Mammary epithelial cell (primary cell): Measurements from ENCODE around the gene RBMXL3.

Experiments used
- EZH2 ChIP-seq: IDR thresholded peaks from 2 replicates; pipeline ENCODE4 v1.6.1; 2012; ENCODE audit warnings: low read length, inconsistent platforms, borderline replicate concordance
- TF ChIP-seq, protein P1 (sequence below), 2 donors: IDR thresholded peaks in 1 of 2; conservative IDR thresholded peaks in 1 of 2; 2 replicates each; pipeline ENCODE4 v1.5.1; 2011 to 2012; ENCODE audit warnings: inconsistent platforms in 2 of 2, low read length in 2 of 2, mild to moderate bottlenecking in 2 of 2, control low read depth in 1 of 2, low read depth in 1 of 2; ENCODE audit not compliant: insufficient read depth in 1 of 2; ENCODE audit errors: extremely low read depth in 1 of 2

GRCh38 chrX:115174548-115174947 lies 14.7 kb upstream of the RBMXL3 start:
- TF ChIP-seq, protein P1, sequence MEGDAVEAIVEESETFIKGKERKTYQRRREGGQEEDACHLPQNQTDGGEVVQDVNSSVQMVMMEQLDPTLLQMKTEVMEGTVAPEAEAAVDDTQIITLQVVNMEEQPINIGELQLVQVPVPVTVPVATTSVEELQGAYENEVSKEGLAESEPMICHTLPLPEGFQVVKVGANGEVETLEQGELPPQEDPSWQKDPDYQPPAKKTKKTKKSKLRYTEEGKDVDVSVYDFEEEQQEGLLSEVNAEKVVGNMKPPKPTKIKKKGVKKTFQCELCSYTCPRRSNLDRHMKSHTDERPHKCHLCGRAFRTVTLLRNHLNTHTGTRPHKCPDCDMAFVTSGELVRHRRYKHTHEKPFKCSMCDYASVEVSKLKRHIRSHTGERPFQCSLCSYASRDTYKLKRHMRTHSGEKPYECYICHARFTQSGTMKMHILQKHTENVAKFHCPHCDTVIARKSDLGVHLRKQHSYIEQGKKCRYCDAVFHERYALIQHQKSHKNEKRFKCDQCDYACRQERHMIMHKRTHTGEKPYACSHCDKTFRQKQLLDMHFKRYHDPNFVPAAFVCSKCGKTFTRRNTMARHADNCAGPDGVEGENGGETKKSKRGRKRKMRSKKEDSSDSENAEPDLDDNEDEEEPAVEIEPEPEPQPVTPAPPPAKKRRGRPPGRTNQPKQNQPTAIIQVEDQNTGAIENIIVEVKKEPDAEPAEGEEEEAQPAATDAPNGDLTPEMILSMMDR (conservative IDR thresholded peaks at IDR 0.05 in 1 of 2, IDR thresholded peaks at IDR 0.05 in 1 of 2; ENCODE audit: extremely low read depth in 1 of 2, insufficient read depth in 1 of 2, low read depth in 1 of 2, low read length in 2 of 2), result no peak
- TF ChIP-seq EZH2, result no peak
